Cerebellar cortex (tissue), 1 donor: ENCODE measurements around the gene HTR6.
"Not testable (repeated sequence)": the region's sequence is repeated elsewhere in the genome, so short reads cannot be mapped to it uniquely, and the experiment has no call there.

Source experiments
- DNase-seq: peaks from one replicate; pipeline ENCODE4 v3.0.0-alpha.2; 2015; ENCODE audit warnings: low spot score

The HTR6 gene

GRCh38 chr1:19664453-19665185, at the start of gene HTR6:
HTR6 (plus strand) TSS chr1:19664875; CDS start chr1:19665754, 879 bp downstream.
- no peak for DNase-seq

- no peak for DNase-seq
These were observed 49.2 kb upstream of the HTR6 start for GRCh38 chr1:19615438-19615837.

GRCh38 chr1:19616489-19616888, 48.2 kb upstream of the HTR6 start:
- no peak for DNase-seq

GRCh38 chr1:19617376-19617775, 47.3 kb upstream of the HTR6 start:
- DNase-seq = no peak

- no peak for DNase-seq
These were observed 46.2 kb upstream of the HTR6 start for GRCh38 chr1:19618428-19618827.

GRCh38 chr1:19619697-19620384, 44.8 kb upstream of the HTR6 start:
- no peak for DNase-seq

- DNase-seq = no peak
These were observed 43.9 kb upstream of the HTR6 start for GRCh38 chr1:19620786-19621185.

- no peak for DNase-seq
These were observed 43.3 kb upstream of the HTR6 start for GRCh38 chr1:19621274-19621950.

- no peak for DNase-seq
These were observed 42.5 kb upstream of the HTR6 start for GRCh38 chr1:19622204-19622603.

GRCh38 chr1:19623523-19623922, 41.2 kb upstream of the HTR6 start:
- no peak for DNase-seq

GRCh38 chr1:19625291-19625937, 39.3 kb upstream of the HTR6 start:
- DNase-seq = no peak

- DNase-seq = no peak
These were observed 35.8 kb upstream of the HTR6 start for GRCh38 chr1:19628879-19629278.

GRCh38 chr1:19629357-19629756, 35.3 kb upstream of the HTR6 start:
- DNase-seq = no peak

- DNase-seq = not testable (repeated sequence)
These were observed 34.5 kb upstream of the HTR6 start for GRCh38 chr1:19630192-19630591.

- DNase-seq = no peak
These were observed 33.8 kb upstream of the HTR6 start for GRCh38 chr1:19630720-19631395.

- no peak for DNase-seq
These were observed 32.5 kb upstream of the HTR6 start for GRCh38 chr1:19632211-19632610.

GRCh38 chr1:19633106-19633505, 31.6 kb upstream of the HTR6 start:
- no peak for DNase-seq

- DNase-seq = not testable (repeated sequence)
These were observed 29.6 kb upstream of the HTR6 start for GRCh38 chr1:19635064-19635463.

- no peak for DNase-seq
These were observed 29.0 kb upstream of the HTR6 start for GRCh38 chr1:19635646-19636045.

GRCh38 chr1:19636065-19636464, 28.6 kb upstream of the HTR6 start:
- no peak for DNase-seq

GRCh38 chr1:19636749-19637148, 27.9 kb upstream of the HTR6 start:
- not testable (repeated sequence) for DNase-seq

- no peak for DNase-seq
These were observed 27.1 kb upstream of the HTR6 start for GRCh38 chr1:19637606-19638005.
